Large intestine (tissue), 3 donors: Measurements from ENCODE around the gene OGG1. TPM values are rescaled to one million over a fixed set of nuclear protein-coding genes. Genes with fewer than 3 reads are reported as not detected.

ENCODE experiments used
- DNase-seq, 2 donors: peaks; one replicate each; pipeline versions ENCODE4 v3.0.0 to v3.0.0-alpha.2; 2013
- H3K27ac ChIP-seq: one replicate; pipeline ENCODE4 v1.5.1; 2013; ENCODE audit warnings: low read length
- H3K27me3 ChIP-seq: 2 replicates; pipeline ENCODE4 v1.6.1; 2013; ENCODE audit warnings: low read length; ENCODE audit not compliant: control insufficient read depth, insufficient read depth
- H3K36me3 ChIP-seq: 2 replicates; pipeline ENCODE4 v1.6.1; 2013; ENCODE audit warnings: low read length; ENCODE audit not compliant: control insufficient read depth, insufficient read depth
- H3K4me1 ChIP-seq: one replicate; pipeline ENCODE4 v1.6.1; 2013; ENCODE audit warnings: low read length; ENCODE audit not compliant: control insufficient read depth, insufficient read depth
- H3K4me3 ChIP-seq: one replicate; pipeline ENCODE4 v1.5.1; 2013; ENCODE audit warnings: low read length
- H3K9me3 ChIP-seq: one replicate; pipeline ENCODE4 v1.6.1; 2013; ENCODE audit warnings: mild to moderate bottlenecking, low read depth, low read length, moderate library complexity; ENCODE audit not compliant: control insufficient read depth
- WGBS: methylation state at CpG from one replicate; pipeline ENCODE4 v1.1.5; 2013; ENCODE audit warnings: low lambda C conversion rate; ENCODE audit not compliant: insufficient coverage; 5-methylcytosine and 5-hydroxymethylcytosine counted together
- polyA plus RNA-seq: library from polyadenylated mRNA; unstranded; fragments of 120-200 nt; gene quantifications from one replicate; pipeline ENCODE4 v1.2.1, GENCODE V29; 2013

OGG1 gene
- polyA plus RNA-seq, 1 donor: 114 TPM

DNA sequence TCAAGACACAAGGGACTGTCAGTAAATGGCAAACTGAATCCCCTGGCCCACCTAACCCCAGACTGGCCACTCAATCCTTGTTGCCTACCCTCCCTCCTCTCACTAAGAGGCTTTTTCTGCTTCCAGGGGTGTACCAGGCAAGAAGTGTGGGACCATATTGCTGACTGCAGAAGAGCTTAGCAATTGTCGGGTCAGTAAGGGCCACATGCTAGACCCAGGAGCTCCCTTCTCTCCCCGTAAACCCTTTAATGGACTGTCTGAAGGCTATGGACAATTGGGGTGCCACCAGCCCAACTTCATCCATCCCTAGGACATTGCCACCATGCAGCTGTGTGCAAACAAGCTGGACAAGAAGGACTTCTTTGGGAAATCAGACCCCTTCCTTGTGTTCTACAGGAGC lies 37.3 kb upstream of the OGG1 start:
- Histone ChIP-seq H3K36me3 (no peaks in the 10 kb centered on the region), H3K27ac (no peak overlapping the region), H3K4me3 (no peak overlapping the region), H3K9me3 (no peaks in the 10 kb centered on the region), H3K27me3 (peaks cover 4% of the 10 kb centered on the region), H3K4me1 (peaks cover 9% of the 10 kb centered on the region)
- no peak for DNase-seq
- WGBS: no CpG with 5 or more reads among the region's 2 CpGs

DNA sequence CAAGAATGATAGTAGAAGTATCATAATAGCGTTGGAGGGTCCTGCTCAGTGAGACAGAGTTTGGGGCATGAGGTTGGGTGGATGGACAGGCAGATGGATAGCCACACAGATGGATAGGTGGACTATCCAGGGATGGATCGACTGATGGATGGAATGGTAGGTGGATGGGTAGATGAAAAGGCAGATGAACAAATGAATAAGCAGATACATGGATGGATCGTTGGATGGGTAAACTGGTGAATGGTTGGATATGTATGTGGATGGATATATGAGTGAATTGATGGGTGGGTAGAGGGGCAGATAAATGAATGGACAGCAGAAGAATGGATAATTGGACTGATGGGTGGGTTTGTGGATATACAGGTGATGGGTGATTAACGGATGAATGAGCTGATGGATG lies 36.6 kb upstream of the OGG1 start:
- Histone ChIP-seq H3K27ac (no peak overlapping the region), H3K9me3 (no peaks in the 10 kb centered on the region), H3K4me1 (peaks cover 9% of the 10 kb centered on the region), H3K36me3 (no peaks in the 10 kb centered on the region), H3K4me3 (no peak overlapping the region), H3K27me3 (peaks cover 2% of the 10 kb centered on the region)
- 91% methylated on average over 3 of the region's 4 CpGs for WGBS
- no peak for DNase-seq

DNA sequence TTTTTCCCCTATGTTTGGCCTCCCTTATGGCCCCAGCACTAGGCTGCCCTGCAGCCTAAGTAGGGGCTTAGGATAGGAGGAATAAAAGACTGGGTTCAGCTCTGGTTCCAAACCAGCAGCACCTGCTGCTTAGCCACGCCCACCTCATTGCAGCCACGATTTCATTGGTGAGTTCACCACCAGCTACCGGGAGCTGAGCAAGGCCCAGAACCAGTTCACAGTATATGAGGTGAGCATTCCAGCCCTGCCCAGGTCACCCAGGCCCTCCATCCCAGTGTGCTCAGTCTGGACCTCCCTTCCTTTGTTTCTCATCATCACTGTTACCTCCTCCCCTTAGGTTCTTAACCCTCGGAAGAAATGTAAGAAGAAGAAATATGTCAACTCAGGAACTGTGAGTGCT lies 34.6 kb upstream of the OGG1 start:
- no peaks in the 10 kb centered on the region for H3K36me3 ChIP-seq
- peak overlapping the region; percentile 64 for H3K27ac ChIP-seq
- peaks cover 2% of the 10 kb centered on the region for H3K27me3 ChIP-seq
- WGBS: no CpG with 5 or more reads among the region's 4 CpGs
- no peak overlapping the region for H3K4me3 ChIP-seq
- DNase-seq: peak in 1 of 2 donors; percentile 61
- H3K4me1 ChIP-seq: peaks cover 9% of the 10 kb centered on the region
- H3K9me3 ChIP-seq: no peaks in the 10 kb centered on the region

DNA sequence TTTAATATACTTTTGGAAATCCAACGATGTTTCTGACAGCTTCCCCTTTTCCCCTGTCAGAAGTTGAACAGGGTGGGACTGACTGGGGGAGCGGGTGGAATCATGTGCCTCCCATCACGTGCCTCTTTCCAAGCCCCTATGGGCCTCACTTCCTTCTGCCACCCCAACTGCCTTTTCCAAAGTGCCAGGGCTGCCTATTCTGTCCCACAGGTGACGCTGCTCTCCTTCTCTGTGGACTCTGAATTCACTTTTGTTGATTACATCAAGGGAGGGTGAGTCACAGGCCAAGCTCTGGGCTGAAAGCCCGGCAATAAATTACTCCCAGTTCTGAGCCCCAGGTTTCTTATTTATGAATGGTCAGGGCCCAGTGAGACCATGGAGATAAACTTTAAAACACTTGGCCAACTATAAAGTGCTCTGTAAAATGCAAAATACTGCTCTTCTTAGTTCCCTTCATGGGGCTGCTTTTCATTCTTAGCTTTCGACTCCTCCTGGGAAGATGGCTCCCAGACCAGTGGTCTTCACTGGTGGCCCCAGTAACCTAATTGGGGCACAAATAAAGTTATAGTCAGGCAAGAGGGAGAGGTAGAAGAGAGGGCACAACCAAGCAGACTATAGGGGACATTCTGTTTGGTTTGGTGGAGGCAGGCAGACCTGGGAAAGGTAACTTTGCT lies 33.9 kb upstream of the OGG1 start:
- DNase-seq: peak; percentile 87 to 94
- H3K27me3 ChIP-seq: peaks cover 2% of the 10 kb centered on the region
- H3K36me3 ChIP-seq: no peaks in the 10 kb centered on the region
- peak overlapping the region; percentile 64 for H3K27ac ChIP-seq
- H3K4me3 ChIP-seq: no peak overlapping the region
- peaks cover 9% of the 10 kb centered on the region for H3K4me1 ChIP-seq
- WGBS: 60% methylated on average over 1 of the region's 6 CpGs
- no peaks in the 10 kb centered on the region for H3K9me3 ChIP-seq

DNA sequence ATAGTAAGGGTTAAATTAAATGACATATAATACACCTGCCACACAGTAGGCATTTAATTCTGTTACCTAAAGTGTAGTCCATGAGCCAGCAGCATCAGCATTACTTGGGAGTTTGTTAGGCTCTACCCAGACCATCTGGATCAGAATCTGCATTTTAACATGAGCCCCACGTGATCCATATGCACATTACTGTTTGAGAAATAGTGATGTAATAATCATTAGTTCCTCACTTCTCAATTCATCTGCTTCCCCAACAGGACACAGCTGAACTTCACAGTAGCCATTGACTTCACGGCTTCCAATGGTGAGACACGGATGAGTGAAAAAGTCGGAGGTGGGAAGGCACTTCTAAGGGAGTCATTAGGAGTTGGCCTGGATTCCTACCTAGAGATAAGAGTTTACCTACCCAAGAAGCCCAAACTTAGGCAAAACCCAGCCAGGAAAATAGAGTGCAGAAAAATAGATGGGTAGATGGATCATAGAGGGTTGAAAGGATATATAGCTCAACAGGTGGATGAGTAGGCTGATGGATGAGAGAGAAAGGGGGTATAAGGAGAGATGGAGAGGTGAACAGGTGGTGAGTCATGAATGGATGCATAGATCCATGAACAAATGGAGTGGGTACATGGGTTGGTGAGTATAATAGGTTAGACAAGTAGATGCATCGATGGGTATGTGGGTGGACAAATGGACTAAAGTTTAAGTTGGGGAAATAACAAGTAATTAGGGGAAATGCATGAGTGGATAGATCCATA lies 32.8 kb upstream of the OGG1 start:
- DNase-seq: no peak
- H3K27ac ChIP-seq: no peak overlapping the region
- no peaks in the 10 kb centered on the region for H3K36me3 ChIP-seq
- H3K4me3 ChIP-seq: no peak overlapping the region
- peaks cover 9% of the 10 kb centered on the region for H3K4me1 ChIP-seq
- H3K9me3 ChIP-seq: no peaks in the 10 kb centered on the region
- peaks cover 2% of the 10 kb centered on the region for H3K27me3 ChIP-seq
- 93% methylated on average over 2 of the region's 5 CpGs for WGBS

DNA sequence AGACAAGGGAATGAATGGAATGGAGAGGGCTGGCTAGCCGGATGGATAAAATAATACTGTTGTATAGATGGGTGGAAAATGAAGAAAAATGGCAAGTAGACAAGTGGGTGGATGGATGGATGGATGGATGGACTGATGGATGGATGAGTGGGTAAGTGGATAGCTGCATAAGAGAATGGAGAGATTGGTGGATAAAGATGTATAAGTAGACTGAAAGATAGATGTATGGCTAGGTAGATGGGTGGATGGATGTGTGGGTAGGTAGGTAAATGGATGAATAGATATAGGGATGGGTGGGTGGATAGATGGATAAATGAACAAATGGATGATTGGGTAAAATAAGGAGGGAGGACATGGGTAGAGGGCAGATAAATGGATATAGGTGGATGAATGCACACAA lies 32.2 kb upstream of the OGG1 start:
- WGBS: 92% methylated on average over 1 of the region's 1 CpG

DNA sequence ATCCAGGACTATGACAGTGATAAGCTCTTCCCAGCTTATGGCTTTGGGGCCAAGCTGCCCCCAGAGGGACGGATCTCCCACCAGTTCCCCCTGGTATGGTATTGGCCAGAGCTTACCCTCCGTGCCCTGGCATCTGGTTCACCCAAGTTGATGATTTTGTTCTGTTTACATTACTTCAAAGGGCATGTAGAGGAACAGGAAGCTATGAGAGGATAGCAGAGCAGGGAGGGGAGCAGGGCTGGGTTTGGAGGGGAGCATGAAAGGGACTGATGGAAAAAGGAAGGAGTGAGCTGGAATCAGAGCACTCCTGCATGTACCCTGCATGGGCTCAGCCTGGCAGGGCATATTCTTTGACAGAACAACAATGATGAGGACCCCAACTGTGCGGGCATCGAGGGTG lies 31.6 kb upstream of the OGG1 start:
- H3K4me1 ChIP-seq: peaks cover 9% of the 10 kb centered on the region
- no peak overlapping the region for H3K4me3 ChIP-seq
- DNase-seq: no peak
- WGBS: no CpG with 5 or more reads among the region's 4 CpGs
- no peak overlapping the region for H3K27ac ChIP-seq
- H3K27me3 ChIP-seq: no peaks in the 10 kb centered on the region
- no peaks in the 10 kb centered on the region for H3K36me3 ChIP-seq
- H3K9me3 ChIP-seq: no peaks in the 10 kb centered on the region

More for the DNA sequence above, 32.2 kb upstream of the OGG1 start:
- Histone ChIP-seq H3K4me1 (peaks cover 9% of the 10 kb centered on the region), H3K9me3 (no peaks in the 10 kb centered on the region), H3K4me3 (no peak overlapping the region), H3K36me3 (no peaks in the 10 kb centered on the region), H3K27me3 (peaks cover 1% of the 10 kb centered on the region), H3K27ac (no peak overlapping the region)
- no peak for DNase-seq

DNA sequence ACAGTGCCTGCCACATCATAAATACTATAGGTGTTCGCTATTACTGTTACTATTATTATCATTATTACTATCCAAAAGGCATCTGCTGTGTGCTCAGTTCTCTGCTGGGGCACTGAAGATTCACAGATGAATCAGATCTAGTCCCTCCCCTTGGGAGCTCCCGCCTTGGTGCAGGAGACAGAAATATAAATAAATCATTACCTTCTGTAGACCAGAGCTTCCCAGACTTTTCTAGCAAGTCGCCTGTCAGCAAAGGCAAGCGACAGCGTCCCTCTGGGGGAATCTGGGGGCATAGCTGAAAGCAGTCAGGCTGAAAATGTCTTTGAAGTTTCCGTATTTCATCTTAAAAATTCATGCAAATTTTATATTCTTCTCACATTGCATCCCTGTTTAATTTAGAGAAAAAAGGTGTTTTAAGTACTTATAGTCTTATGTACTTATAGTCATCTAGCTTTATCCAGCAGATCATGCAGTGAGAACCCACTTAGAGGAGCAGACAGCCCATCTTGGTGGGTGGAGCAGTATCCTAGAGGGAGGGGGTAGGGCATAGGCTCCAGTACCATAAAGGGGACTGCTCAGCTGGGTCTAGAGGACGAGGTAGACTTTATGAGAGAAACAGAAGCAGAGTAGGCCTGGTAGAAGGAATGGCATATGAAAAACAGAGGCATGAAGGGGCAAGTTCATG lies 28.6 kb upstream of the OGG1 start:
- H3K4me3 ChIP-seq: no peak overlapping the region
- H3K36me3 ChIP-seq: no peaks in the 10 kb centered on the region
- no peak overlapping the region for H3K27ac ChIP-seq
- DNase-seq: no peak
- 47% methylated on average over 3 of the region's 7 CpGs for WGBS
- H3K4me1 ChIP-seq: peaks cover 1% of the 10 kb centered on the region
- H3K27me3 ChIP-seq: peaks cover 3% of the 10 kb centered on the region
- H3K9me3 ChIP-seq: peaks cover 2% of the 10 kb centered on the region

DNA sequence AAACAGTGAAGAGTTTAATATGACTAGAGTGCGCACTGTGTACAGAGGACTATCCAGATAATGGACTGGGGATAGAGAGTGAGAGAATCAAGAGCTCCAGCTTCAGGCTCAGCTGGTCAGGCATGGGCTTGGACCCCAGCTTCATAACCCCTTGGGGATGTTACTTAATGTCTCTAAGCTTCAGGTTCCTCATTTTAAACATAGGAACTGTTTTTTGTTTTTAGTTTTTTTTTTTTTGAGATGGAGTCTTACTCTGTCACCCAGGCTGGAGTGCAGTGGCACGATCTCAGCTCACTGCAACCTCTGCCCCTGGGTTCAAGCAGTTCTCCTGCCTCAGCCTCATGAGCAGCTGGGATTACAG lies 28.1 kb upstream of the OGG1 start:
- 100% methylated on average over 1 of the region's 2 CpGs for WGBS
- Histone ChIP-seq H3K27ac (no peak overlapping the region), H3K36me3 (no peaks in the 10 kb centered on the region), H3K4me1 (no peaks in the 10 kb centered on the region), H3K4me3 (no peak overlapping the region), H3K27me3 (peaks cover 3% of the 10 kb centered on the region), H3K9me3 (peaks cover 2% of the 10 kb centered on the region)
- DNase-seq: no peak

DNA sequence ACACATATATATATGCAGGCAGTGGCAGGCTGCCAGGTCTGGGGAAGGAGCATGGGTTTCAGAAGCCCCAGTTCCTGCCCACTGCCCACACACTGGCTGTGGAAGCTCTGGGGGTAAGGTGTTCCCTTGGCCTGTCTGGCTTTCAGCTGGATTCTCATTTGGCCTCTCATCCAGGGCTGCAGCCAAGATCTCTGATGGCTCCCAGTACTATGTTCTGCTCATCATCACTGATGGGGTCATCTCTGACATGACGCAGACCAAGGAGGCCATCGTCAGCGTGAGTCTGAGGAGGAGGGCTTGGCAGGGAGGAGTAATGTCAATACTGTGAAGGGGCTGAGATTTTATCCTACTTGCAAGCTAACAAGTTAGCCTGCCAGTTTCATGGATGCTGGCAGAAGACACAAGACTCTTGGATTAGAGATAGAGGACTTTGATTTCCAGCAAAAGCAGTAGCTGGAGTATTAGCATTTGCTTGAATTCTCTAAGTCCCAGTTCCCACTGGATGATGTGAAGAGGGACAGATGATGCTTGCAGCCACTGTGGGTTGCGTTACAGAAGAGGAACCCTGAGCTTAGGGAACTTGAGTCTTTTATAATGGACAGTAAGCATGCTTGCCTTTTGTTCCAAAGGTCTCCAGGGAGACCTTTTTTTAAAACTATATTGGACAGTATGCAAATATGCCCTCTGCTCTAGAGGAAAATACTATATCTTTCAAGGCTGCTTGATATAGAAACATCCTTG lies 23.8 kb upstream of the OGG1 start:
- DNase-seq: no peak
- no peak overlapping the region for H3K4me3 ChIP-seq
- peaks cover 3% of the 10 kb centered on the region for H3K27me3 ChIP-seq
- no peak overlapping the region for H3K27ac ChIP-seq
- WGBS: no CpG with 5 or more reads among the region's 4 CpGs
- H3K36me3 ChIP-seq: no peaks in the 10 kb centered on the region
- peaks cover 3% of the 10 kb centered on the region for H3K4me1 ChIP-seq
- H3K9me3 ChIP-seq: peaks cover 2% of the 10 kb centered on the region
